Cardiac fibroblast (primary cell): ENCODE measurements around the gene ZNF652.

ENCODE experiments used
- DNase-seq, 2 donors: peaks; one replicate each; pipeline versions ENCODE4 v3.0.0 to v3.0.0-alpha.2; 2010; ENCODE audit warnings: low read depth in 2 of 2
- H3K4me3 ChIP-seq, 2 donors: replicated peaks in 1 of 2; 1 replicate in 1 of 2; 2 replicates in 1 of 2; pipeline ENCODE4 v1.5.1; 2011; ENCODE audit warnings: low read depth in 2 of 2, low read length in 2 of 2, mild to moderate bottlenecking in 2 of 2, moderate library complexity in 1 of 2
- TF ChIP-seq, protein P1 (sequence below): IDR thresholded peaks from one replicate; pipeline ENCODE4 v1.5.1; 2011; ENCODE audit warnings: low read depth, mild to moderate bottlenecking, low read length, inconsistent platforms

ZNF652 gene

DNA sequence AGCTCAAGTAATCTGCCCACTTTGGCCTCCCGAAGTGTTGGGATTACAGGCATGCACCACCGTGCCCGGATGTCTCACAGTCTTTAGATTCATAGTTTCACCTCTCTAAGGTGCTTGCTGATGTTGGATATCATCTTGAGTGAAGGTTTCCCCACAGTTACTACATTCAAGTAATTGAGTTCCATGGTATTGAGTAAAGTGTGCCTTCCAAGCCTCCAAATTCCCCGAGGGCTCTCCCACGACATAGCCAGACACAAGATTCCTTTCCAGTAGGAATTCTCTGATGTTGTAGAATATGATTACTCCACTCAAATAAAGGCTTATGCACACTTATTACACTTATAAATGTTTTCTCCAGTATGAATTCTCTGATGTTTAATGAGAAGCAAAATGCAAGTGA, 16.3 kb upstream of the ZNF652 start:
- no peak overlapping the region for H3K4me3 ChIP-seq
- DNase-seq = no peak
- TF ChIP-seq, protein P1, sequence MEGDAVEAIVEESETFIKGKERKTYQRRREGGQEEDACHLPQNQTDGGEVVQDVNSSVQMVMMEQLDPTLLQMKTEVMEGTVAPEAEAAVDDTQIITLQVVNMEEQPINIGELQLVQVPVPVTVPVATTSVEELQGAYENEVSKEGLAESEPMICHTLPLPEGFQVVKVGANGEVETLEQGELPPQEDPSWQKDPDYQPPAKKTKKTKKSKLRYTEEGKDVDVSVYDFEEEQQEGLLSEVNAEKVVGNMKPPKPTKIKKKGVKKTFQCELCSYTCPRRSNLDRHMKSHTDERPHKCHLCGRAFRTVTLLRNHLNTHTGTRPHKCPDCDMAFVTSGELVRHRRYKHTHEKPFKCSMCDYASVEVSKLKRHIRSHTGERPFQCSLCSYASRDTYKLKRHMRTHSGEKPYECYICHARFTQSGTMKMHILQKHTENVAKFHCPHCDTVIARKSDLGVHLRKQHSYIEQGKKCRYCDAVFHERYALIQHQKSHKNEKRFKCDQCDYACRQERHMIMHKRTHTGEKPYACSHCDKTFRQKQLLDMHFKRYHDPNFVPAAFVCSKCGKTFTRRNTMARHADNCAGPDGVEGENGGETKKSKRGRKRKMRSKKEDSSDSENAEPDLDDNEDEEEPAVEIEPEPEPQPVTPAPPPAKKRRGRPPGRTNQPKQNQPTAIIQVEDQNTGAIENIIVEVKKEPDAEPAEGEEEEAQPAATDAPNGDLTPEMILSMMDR = no peak

DNA sequence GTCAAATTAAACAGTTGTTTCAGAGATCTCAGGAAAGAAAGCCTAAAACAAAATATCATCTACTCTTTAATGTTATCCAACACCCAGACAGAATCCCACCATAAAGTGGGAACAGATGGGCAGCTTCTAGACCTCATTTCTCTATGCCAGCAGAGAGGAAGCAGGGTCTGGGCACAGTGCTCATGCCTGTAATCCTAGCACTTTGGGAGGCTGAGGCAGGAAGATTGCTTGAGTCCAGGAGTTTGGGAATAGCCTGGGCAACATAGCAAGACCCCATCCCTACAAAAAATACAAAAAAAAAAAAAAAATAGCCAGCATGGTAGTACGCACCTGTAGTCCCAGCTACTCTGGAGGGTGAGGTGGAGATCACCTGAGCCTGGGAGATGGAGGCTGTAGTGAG, 13.5 kb upstream of the ZNF652 start:
- TF ChIP-seq, protein P1 = no peak
- DNase-seq = no peak
- no peak overlapping the region for H3K4me3 ChIP-seq

DNA sequence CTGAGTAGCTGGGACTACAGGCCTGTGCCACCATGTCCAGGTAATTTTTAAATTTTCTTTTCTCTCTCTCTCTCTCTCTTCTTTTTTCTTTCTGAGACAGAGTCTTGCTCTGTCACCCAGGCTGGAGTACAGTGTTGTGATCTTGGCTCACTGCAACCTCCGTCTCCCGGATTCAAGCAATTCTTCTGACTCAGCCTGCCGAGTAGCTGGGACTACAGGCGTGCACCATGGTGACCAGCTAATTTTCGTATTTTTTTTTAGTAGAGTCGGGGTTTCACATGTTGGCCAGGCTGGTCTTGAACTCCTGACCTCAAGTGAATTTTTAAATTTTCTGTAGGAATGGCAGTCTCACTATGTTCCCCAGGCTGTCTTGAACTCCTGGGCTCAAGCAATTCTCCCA, 11.1 kb upstream of the ZNF652 start:
- no peak for DNase-seq
- no peak overlapping the region for H3K4me3 ChIP-seq
- TF ChIP-seq, protein P1 = no peak

DNA sequence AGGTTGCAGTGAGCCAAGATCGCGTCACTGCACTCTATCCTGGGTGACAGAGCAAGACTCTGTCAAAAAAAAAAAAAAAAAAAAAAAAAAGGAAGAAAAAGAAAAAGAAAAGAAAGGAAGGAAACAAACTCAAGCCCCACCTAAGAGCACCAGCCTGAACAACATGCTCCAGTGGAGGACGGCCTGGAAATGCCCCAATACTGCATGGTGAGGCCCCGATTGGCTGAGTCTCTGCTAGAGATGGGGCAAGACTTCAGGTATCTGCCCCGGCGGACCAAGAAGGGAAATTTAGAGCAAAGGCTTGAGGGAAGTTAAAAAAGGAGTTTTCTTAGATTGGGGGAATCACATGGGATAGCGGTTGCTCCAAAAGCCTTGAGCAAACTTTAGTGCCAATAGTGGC, 10.4 kb upstream of the ZNF652 start:
- H3K4me3 ChIP-seq = no peak overlapping the region
- TF ChIP-seq, protein P1 = no peak
- DNase-seq = no peak

DNA sequence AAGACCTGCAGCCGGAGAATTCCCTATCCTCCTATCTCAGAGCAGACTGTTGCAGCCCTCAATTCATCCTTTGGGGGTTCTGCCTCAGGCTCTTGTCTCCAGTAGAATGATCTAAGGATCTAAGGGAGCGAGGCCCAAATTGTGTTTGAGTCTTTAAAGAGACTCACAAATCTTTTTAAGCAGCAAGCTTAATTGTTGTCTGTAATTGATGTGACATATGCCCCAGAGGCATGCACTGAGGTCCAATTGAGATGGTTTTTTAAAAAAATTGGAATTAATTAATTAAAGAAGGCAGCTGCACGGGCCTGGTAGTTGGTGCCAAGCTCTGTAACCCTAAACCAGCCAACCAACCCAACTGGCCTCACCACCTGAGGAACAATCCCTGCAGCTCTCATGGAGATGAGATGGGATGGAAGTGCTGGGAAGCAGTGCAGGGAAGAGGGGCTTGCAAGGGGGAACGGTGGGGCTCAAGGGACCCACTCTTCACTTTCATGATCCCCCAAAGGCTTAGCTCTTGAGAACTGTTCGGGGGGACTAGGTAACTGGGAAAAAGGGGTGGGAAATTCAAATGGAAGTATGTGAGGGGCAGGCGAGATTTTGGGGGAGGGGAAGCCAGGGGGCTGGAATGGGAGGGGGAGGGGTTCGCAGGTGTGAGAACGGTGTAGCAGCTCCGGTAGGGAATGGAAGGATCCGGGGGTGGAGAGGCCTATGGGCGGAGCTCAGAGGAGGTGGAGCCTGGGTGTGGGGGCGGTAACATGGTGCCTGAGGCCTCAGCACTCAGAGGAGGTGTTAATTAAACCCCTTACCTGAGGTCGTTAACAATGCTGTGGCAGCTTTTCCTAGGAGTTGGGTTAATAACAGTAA, 9.2 kb upstream of the ZNF652 start:
- TF ChIP-seq, protein P1 = no peak
- H3K4me3 ChIP-seq = no peak overlapping the region
- DNase-seq = no peak

DNA sequence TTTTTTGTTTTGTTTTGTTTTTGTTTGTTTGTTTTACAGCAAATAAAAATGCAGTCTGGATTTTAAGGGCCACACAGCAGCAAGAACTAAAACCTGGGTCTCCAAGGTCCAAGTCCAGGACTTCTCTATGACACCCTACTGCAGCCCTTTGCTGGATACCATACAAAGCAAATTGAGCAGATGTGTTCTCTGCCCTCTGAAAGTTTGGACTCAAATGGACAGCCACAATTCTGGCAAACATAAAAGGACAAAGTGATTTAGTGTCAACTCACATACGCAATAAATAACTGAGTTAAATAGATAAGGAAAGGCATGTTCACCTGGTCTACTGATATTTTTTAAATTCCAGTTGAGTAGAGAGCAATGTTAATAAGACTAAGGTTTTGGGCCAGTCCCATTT, 7.7 kb upstream of the ZNF652 start:
- no peak overlapping the region for H3K4me3 ChIP-seq
- DNase-seq = no peak
- TF ChIP-seq, protein P1 = no peak
